Psoas muscle (tissue), 8 donors: ENCODE measurements around the gene MSX1. TPM values are rescaled to one million over a fixed set of nuclear protein-coding genes. Genes with fewer than 3 reads are reported as not detected.

ENCODE experiments used
- ATAC-seq, 4 donors: fragments of 200-7000 bp; cut with Tn5 transposase; one replicate each; pipeline ENCODE4 v1.9.1; 2020; ENCODE audit warnings: moderate library complexity in 3 of 4, mild to moderate bottlenecking in 2 of 4
- DNase-seq, 2 donors: peaks; one replicate each; pipeline ENCODE4 v3.0.0-alpha.2; 2020
- H3K27ac ChIP-seq: fragments of 200-600 bp; one replicate; pipeline ENCODE4 v1.8.0; 2022
- H3K27me3 ChIP-seq, 3 donors: fragments of 200-600 bp in 1 of 3; one replicate each; pipeline versions ENCODE4 v1.6.1 to v1.8.0; 2013 to 2022; ENCODE audit warnings: low read length in 2 of 3, mild to moderate bottlenecking in 2 of 3, moderate library complexity in 1 of 3; ENCODE audit not compliant: insufficient read depth in 3 of 3
- H3K36me3 ChIP-seq, 2 donors: fragments of 200-600 bp in 1 of 2; one replicate each; pipeline versions ENCODE4 v1.6.1 to v1.8.0; 2013 to 2022; ENCODE audit warnings: low read depth in 1 of 2, mild to moderate bottlenecking in 1 of 2, moderate library complexity in 1 of 2; ENCODE audit not compliant: insufficient read depth in 1 of 2
- H3K4me1 ChIP-seq: fragments of 200-600 bp; one replicate; pipeline ENCODE4 v1.8.0; 2022
- H3K4me3 ChIP-seq: fragments of 200-600 bp; one replicate; pipeline ENCODE4 v1.8.0; 2022; ENCODE audit warnings: mild to moderate bottlenecking
- H3K9me3 ChIP-seq: fragments of 200-600 bp; one replicate; pipeline ENCODE4 v1.8.0; 2022
- CTCF ChIP-seq: fragments of 200-600 bp; IDR thresholded peaks from one replicate; pipeline ENCODE4 v1.8.0; 2022; ENCODE audit warnings: antibody characterized with exemption
- WGBS, 3 donors: extraction: QIAGEN DNeasy Blood & Tissue Kit; methylation state at CpG; one replicate each; pipeline versions ENCODE4 v1.1.6 to v1.1.7; 2013; 5-methylcytosine and 5-hydroxymethylcytosine counted together
- intact Hi-C, 2 donors: fragments of 100-400 bp; cut with DNase I; formaldehyde crosslinking; loops; one replicate each; pipeline versions ENCODE4 v1.11.0 to v1.14.2; 2022
- long read RNA-seq, 2 donors: library from polyadenylated mRNA; unstranded; transcript quantifications; one replicate each; pipeline ENCODE4 v2.0.0, GENCODE V29; 2021
- polyA plus RNA-seq, 3 donors: library from polyadenylated mRNA; stranded (reverse); fragments of 200-250 nt; gene quantifications; one replicate each; pipeline ENCODE4 v1.2.3, GENCODE V29; 2013
- total RNA-seq, 4 donors: library from RNA; stranded (reverse); fragmentation: NEBNext Ultra II Directional in 2 of 4; extraction: Animal tissue kit (Norgen Biotek cat#: 25700) in 2 of 4; gene quantifications; one replicate each; pipeline versions ENCODE4 v1.2.1 to v1.2.4, GENCODE V29; 2021 to 2023
- donor health status: healthy with polysubstance abuse.
- donor health status: DM: no; HTN: no; CAD: no; lungs with moderate emphysema.
- donor health status: Bipolar disorder and iron deficiency.
- donor health status: healthy.
- donor health status: DM: yes; HTN: yes; CAD: no.
- donor health status: DM: no; HTN: no; CAD: no.
- donor health status: DM: no; HTN: no; CAD: no.
- donor health status: DM: yes; HTN: yes; CAD: no.

Gene MSX1
- total RNA-seq = 1 to 10 TPM; 1.4 to 3.7 (median 3.6) TPM
- 1 to 10 TPM; 1.1 to 1.7 (median 1.4) TPM for polyA plus RNA-seq
- long read RNA-seq, donor 1, partial matches to known transcripts = 0 of 3 reads
- long read RNA-seq, donor 1, other reads (novel, unspliced or antisense) = 1 of 3 reads
- long read RNA-seq, donor 2, transcript MSX1-201 (2 exons, 1,939 nt) = major isoform, 6 of 9 reads
- long read RNA-seq, donor 2, partial matches to known transcripts = 0 of 9 reads
- long read RNA-seq, donor 2, other reads (novel, unspliced or antisense) = 3 of 9 reads

GRCh38 chr4:4859325-4859798, at the start of gene MSX1:
Gene MSX1, plus strand, starts transcription at chr4:4859665. Its CDS starts 235 bp downstream, at chr4:4859900.
- Histone ChIP-seq H3K4me3 (peak within 1 kb of the TSS; percentile 83), H3K36me3 (peaks cover 0 to 8% of the 10 kb centered on the region in 2 donors), H3K27me3 (peaks cover 0 to 100% (median 63%) of the 10 kb centered on the region in 3 donors), H3K9me3 (no peaks in the 10 kb centered on the region), H3K27ac (peak within 1 kb of the TSS; percentile 46), H3K4me1 (peaks cover 8% of the 10 kb centered on the region)
- WGBS, 3 donors = 1% methylated on average over 14 to 44 of the region's 44 CpGs
- ATAC-seq (peak; percentile 95 to 98 (median 96)), DNase-seq (peak; percentile 89 to 91)
- intact Hi-C loops = loop anchor here (10.0 kb wide), 2 partner anchors 305 to 365 kb away; no protein-coding TSS in a partner anchor
- no peak for TF ChIP-seq CTCF

GRCh38 chr4:4810092-4810774, 49.2 kb upstream of the MSX1 start:
- no peak for DNase-seq
- no peaks in the 10 kb centered on the region for H3K4me1 ChIP-seq
- H3K36me3 ChIP-seq = no peaks in the 10 kb centered on the region
- TF ChIP-seq CTCF = no peak
- intact Hi-C loops = no loop called here
- peaks cover 0 to 7% (median 2%) of the 10 kb centered on the region in 3 donors for H3K27me3 ChIP-seq
- H3K27ac ChIP-seq = no peak overlapping the region
- H3K9me3 ChIP-seq = no peaks in the 10 kb centered on the region
- H3K4me3 ChIP-seq = no peak overlapping the region
- 14 to 24% (median 22%) methylated on average over 8 of the region's 8 CpGs for WGBS, 3 donors
- no peak for ATAC-seq

- Histone ChIP-seq H3K36me3 (no peaks in the 10 kb centered on the region), H3K27ac (no peak overlapping the region), H3K27me3 (peaks cover 0 to 7% (median 2%) of the 10 kb centered on the region in 3 donors), H3K4me1 (no peaks in the 10 kb centered on the region), H3K9me3 (no peaks in the 10 kb centered on the region), H3K4me3 (no peak overlapping the region)
- intact Hi-C loops = no loop called here
- ATAC-seq (no peak), DNase-seq (no peak)
- TF ChIP-seq CTCF = no peak
Observed at GRCh38 chr4:4810778-4811177, 48.7 kb upstream of the MSX1 start.

GRCh38 chr4:4812145-4812794, 47.2 kb upstream of the MSX1 start:
- Histone ChIP-seq H3K27me3 (peaks cover 0 to 7% (median 2%) of the 10 kb centered on the region in 3 donors), H3K4me3 (no peak overlapping the region), H3K4me1 (no peaks in the 10 kb centered on the region), H3K36me3 (no peaks in the 10 kb centered on the region), H3K9me3 (no peaks in the 10 kb centered on the region), H3K27ac (no peak overlapping the region)
- intact Hi-C loops = no loop called here
- no peak for DNase-seq
- WGBS, 3 donors = 52 to 59% (median 59%) methylated on average over 4 of the region's 4 CpGs
- no peak for ATAC-seq
- no peak for TF ChIP-seq CTCF
